ENCODE results near the gene HIP1R.

The HIP1R gene

GRCh38 chr12:122860854-122861586 lies 25.8 kb downstream of the HIP1R start:
- DNase-seq (ENCODE audit: low read depth in 2 of 3, low spot score in 1 of 3): no peak

GRCh38 chr12:122861587-122861970 lies 26.3 kb downstream of the HIP1R start:
- no peak for DNase-seq (ENCODE audit: low read depth in 2 of 3, low spot score in 1 of 3)

GRCh38 chr12:122862110-122862634 lies 26.9 kb downstream of the HIP1R start:
- no peak for DNase-seq (ENCODE audit: low read depth in 2 of 3, low spot score in 1 of 3)

GRCh38 chr12:122862872-122863701 lies 27.8 kb downstream of the HIP1R start:
- DNase-seq (ENCODE audit: low read depth in 2 of 3, low spot score in 1 of 3): no peak

- no peak for DNase-seq (ENCODE audit: low read depth in 2 of 3, low spot score in 1 of 3)
Observed at GRCh38 chr12:122864894-122865253, 29.6 kb downstream of the HIP1R start.

- no peak for DNase-seq (ENCODE audit: low read depth in 2 of 3, low spot score in 1 of 3)
Observed at GRCh38 chr12:122865268-122866231, 30.3 kb downstream of the HIP1R start.

GRCh38 chr12:122866379-122866778 lies 31.1 kb downstream of the HIP1R start:
- DNase-seq (ENCODE audit: low read depth in 2 of 3, low spot score in 1 of 3): no peak

GRCh38 chr12:122866950-122867607 lies 31.8 kb downstream of the HIP1R start:
- no peak for DNase-seq (ENCODE audit: low read depth in 2 of 3, low spot score in 1 of 3)

GRCh38 chr12:122867691-122868461 lies 32.6 kb downstream of the HIP1R start:
- DNase-seq (ENCODE audit: low read depth in 2 of 3, low spot score in 1 of 3): no peak

- DNase-seq (ENCODE audit: low read depth in 2 of 3, low spot score in 1 of 3): no peak
Observed at GRCh38 chr12:122868471-122869177, 33.4 kb downstream of the HIP1R start.

- no peak for DNase-seq (ENCODE audit: low read depth in 2 of 3, low spot score in 1 of 3)
Observed at GRCh38 chr12:122869207-122869973, 34.1 kb downstream of the HIP1R start.

- no peak for DNase-seq (ENCODE audit: low read depth in 2 of 3, low spot score in 1 of 3)
Observed at GRCh38 chr12:122870163-122870842, 35.0 kb downstream of the HIP1R start.

- DNase-seq (ENCODE audit: low read depth in 2 of 3, low spot score in 1 of 3): no peak
Observed at GRCh38 chr12:122870867-122871664, 35.8 kb downstream of the HIP1R start.

- DNase-seq (ENCODE audit: low read depth in 2 of 3, low spot score in 1 of 3): peak; percentile 44 to 59 (median 57)
Observed at GRCh38 chr12:122871851-122872780, 36.9 kb downstream of the HIP1R start.

- DNase-seq (ENCODE audit: low read depth in 2 of 3, low spot score in 1 of 3): no peak
Observed at GRCh38 chr12:122872815-122873361, 37.6 kb downstream of the HIP1R start.

GRCh38 chr12:122873540-122873939 lies 38.3 kb downstream of the HIP1R start:
- DNase-seq (ENCODE audit: low read depth in 2 of 3, low spot score in 1 of 3): no peak

Data from stimulated activated CD4-positive, alpha-beta T cell treated with anti-CD3 and anti-CD28 coated beads, Interleukin-12 subunit alpha, Interleukin-12 subunit beta, amount 100 ng/mL, for 48 hours (primary cell).